ENCODE results near the gene SESTD1.

SESTD1 gene

GRCh38 chr2:179264368-179265081 lies at the start of gene SESTD1:
TSS of gene SESTD1 (minus strand) at chr2:179264832. CDS start at chr2:179191841, 72,991 bp downstream.
- no peak for DNase-seq (ENCODE audit: low read depth in 2 of 2)

- no peak for DNase-seq (ENCODE audit: low read depth in 2 of 2)
Measured at GRCh38 chr2:179313057-179313456, 48.4 kb upstream of the SESTD1 start.

- DNase-seq (ENCODE audit: low read depth in 2 of 2) = no peak
Measured at GRCh38 chr2:179311101-179311500, 46.5 kb upstream of the SESTD1 start.

GRCh38 chr2:179307616-179308371 lies 43.2 kb upstream of the SESTD1 start:
- no peak for DNase-seq (ENCODE audit: low read depth in 2 of 2)

GRCh38 chr2:179305125-179305524 lies 40.5 kb upstream of the SESTD1 start:
- DNase-seq (ENCODE audit: low read depth in 2 of 2) = no peak

GRCh38 chr2:179304424-179304823 lies 39.8 kb upstream of the SESTD1 start:
- no peak for DNase-seq (ENCODE audit: low read depth in 2 of 2)

GRCh38 chr2:179302764-179303571 lies 38.3 kb upstream of the SESTD1 start:
- no peak for DNase-seq (ENCODE audit: low read depth in 2 of 2)

- no peak for DNase-seq (ENCODE audit: low read depth in 2 of 2)
Measured at GRCh38 chr2:179302149-179302548, 37.5 kb upstream of the SESTD1 start.

- no peak for DNase-seq (ENCODE audit: low read depth in 2 of 2)
Measured at GRCh38 chr2:179298666-179299065, 34.0 kb upstream of the SESTD1 start.

- no peak for DNase-seq (ENCODE audit: low read depth in 2 of 2)
Measured at GRCh38 chr2:179297927-179298326, 33.3 kb upstream of the SESTD1 start.

GRCh38 chr2:179290329-179290728 lies 25.7 kb upstream of the SESTD1 start:
- DNase-seq (ENCODE audit: low read depth in 2 of 2) = no peak

GRCh38 chr2:179285060-179285459 lies 20.4 kb upstream of the SESTD1 start:
- DNase-seq (ENCODE audit: low read depth in 2 of 2) = no peak

GRCh38 chr2:179277429-179278196 lies 13.0 kb upstream of the SESTD1 start:
- no peak for DNase-seq (ENCODE audit: low read depth in 2 of 2)

- DNase-seq (ENCODE audit: low read depth in 2 of 2) = no peak
Measured at GRCh38 chr2:179275253-179276012, 10.8 kb upstream of the SESTD1 start.

GRCh38 chr2:179274749-179275148 lies 10.1 kb upstream of the SESTD1 start:
- DNase-seq (ENCODE audit: low read depth in 2 of 2) = no peak

GRCh38 chr2:179273461-179273962 lies 8.9 kb upstream of the SESTD1 start:
- no peak for DNase-seq (ENCODE audit: low read depth in 2 of 2)

- peak; percentile 36 to 44 for DNase-seq (ENCODE audit: low read depth in 2 of 2)
Measured at GRCh38 chr2:179272406-179273192, 8.0 kb upstream of the SESTD1 start.

- DNase-seq (ENCODE audit: low read depth in 2 of 2) = no peak
Measured at GRCh38 chr2:179270689-179271088, 6.1 kb upstream of the SESTD1 start.

GRCh38 chr2:179268277-179268925 lies 3.8 kb upstream of the SESTD1 start:
- no peak for DNase-seq (ENCODE audit: low read depth in 2 of 2)
